CD14-positive monocyte (primary cell): ENCODE results near the gene EPN3. TPM values are rescaled to one million over a fixed set of nuclear protein-coding genes. Genes with fewer than 3 reads are reported as not detected.

Experiments
- DNase-seq, 3 donors: peaks; one replicate each; pipeline ENCODE4 v3.0.0-alpha.2; 2011 to 2022
- H2AFZ ChIP-seq: 2 replicates; pipeline ENCODE4 v1.6.0; 2012; ENCODE audit warnings: mild to moderate bottlenecking, low read depth, low read length, inconsistent platforms; ENCODE audit not compliant: insufficient read depth, poor library complexity, severe bottlenecking
- H3K27ac ChIP-seq, 2 donors: 1 replicate in 1 of 2; 2 replicates in 1 of 2; pipeline ENCODE4 v1.5.1; 2012 to 2013; ENCODE audit warnings: low read length in 2 of 2, control low read depth in 1 of 2, inconsistent platforms in 1 of 2, low read depth in 1 of 2, mild to moderate bottlenecking in 1 of 2
- H3K27me3 ChIP-seq, 2 donors: one replicate each; pipeline versions ENCODE4 v1.6.0 to v1.6.1; 2011 to 2013; ENCODE audit warnings: low read length in 2 of 2; ENCODE audit not compliant: control insufficient read depth in 2 of 2, insufficient read depth in 2 of 2
- H3K36me3 ChIP-seq, 2 donors: replicated peaks in 1 of 2; 1 replicate in 1 of 2; 2 replicates in 1 of 2; pipeline versions ENCODE4 v1.5.1 to v1.6.1; 2012 to 2013; ENCODE audit warnings: low read length in 2 of 2, control low read depth in 1 of 2, inconsistent platforms in 1 of 2, mild to moderate bottlenecking in 1 of 2; ENCODE audit not compliant: insufficient read depth in 2 of 2, control insufficient read depth in 1 of 2
- H3K4me1 ChIP-seq, 2 donors: 1 replicate in 1 of 2; 2 replicates in 1 of 2; pipeline versions ENCODE4 v1.5.1 to v1.6.1; 2012 to 2013; ENCODE audit warnings: low read length in 2 of 2, control low read depth in 1 of 2, inconsistent platforms in 1 of 2, mild to moderate bottlenecking in 1 of 2, moderate library complexity in 1 of 2; ENCODE audit not compliant: insufficient read depth in 2 of 2, control insufficient read depth in 1 of 2
- H3K4me2 ChIP-seq: replicated peaks from 2 replicates; pipeline ENCODE3; 2012; ENCODE audit warnings: low read length, moderate library complexity, mild to moderate bottlenecking; ENCODE audit not compliant: poor library complexity, severe bottlenecking; ENCODE audit errors: extremely low read depth
- H3K4me3 ChIP-seq, 3 experiments: fragments of 200-600 bp in 1 of 3; sonication (generic) in 1 of 3; replicated peaks in 1 of 3; 1 replicate in 2 of 3; 2 replicates in 1 of 3; pipeline ENCODE4 v1.5.1; 2011 to 2013; ENCODE audit warnings: low read length in 3 of 3, mild to moderate bottlenecking in 3 of 3, control low read depth in 2 of 3, low read depth in 2 of 3, inconsistent platforms in 1 of 3, moderate library complexity in 1 of 3
- H3K79me2 ChIP-seq: 2 replicates; pipeline ENCODE4 v1.6.0; 2012; ENCODE audit warnings: mild to moderate bottlenecking, control low read depth, inconsistent platforms, low read length, moderate library complexity; ENCODE audit not compliant: insufficient read depth
- H3K9ac ChIP-seq: 2 replicates; pipeline ENCODE4 v1.6.0; 2017; ENCODE audit warnings: low read length, mild to moderate bottlenecking; ENCODE audit not compliant: insufficient read depth, poor library complexity, severe bottlenecking
- H3K9me3 ChIP-seq, 2 donors: replicated peaks in 1 of 2; 1 replicate in 1 of 2; 2 replicates in 1 of 2; pipeline versions ENCODE4 v1.5.1 to v1.6.1; 2012 to 2013; ENCODE audit warnings: low read length in 2 of 2, control low read depth in 1 of 2; ENCODE audit not compliant: control insufficient read depth in 1 of 2, insufficient read depth in 1 of 2
- H4K20me1 ChIP-seq: 2 replicates; pipeline ENCODE4 v1.6.0; 2012; ENCODE audit warnings: mild to moderate bottlenecking, low read length, control low read depth, moderate library complexity; ENCODE audit not compliant: insufficient read depth
- H3K27ac Mint-ChIP-seq, 7 donors: one replicate each; pipeline ENCODE4 v1.8.0; 2020; ENCODE audit warnings: mild to moderate bottlenecking in 7 of 7, mixed read lengths in 7 of 7, moderate library complexity in 6 of 7, inconsistent platforms in 2 of 7
- H3K27me3 Mint-ChIP-seq, 3 donors: one replicate each; pipeline ENCODE4 v1.8.0; 2021 to 2022; ENCODE audit warnings: low read depth in 3 of 3, mild to moderate bottlenecking in 3 of 3, mixed read lengths in 3 of 3, moderate library complexity in 3 of 3, inconsistent platforms in 1 of 3
- H3K36me3 Mint-ChIP-seq, 2 donors: one replicate each; pipeline ENCODE4 v1.8.0; 2020; ENCODE audit warnings: mixed read lengths in 2 of 2, inconsistent platforms in 1 of 2, mild to moderate bottlenecking in 1 of 2
- H3K4me1 Mint-ChIP-seq: one replicate; pipeline ENCODE4 v1.8.0; 2020; ENCODE audit warnings: mild to moderate bottlenecking, mixed read lengths
- H3K4me3 Mint-ChIP-seq, 2 donors: one replicate each; pipeline ENCODE4 v1.8.0; 2020; ENCODE audit warnings: mild to moderate bottlenecking in 2 of 2, mixed read lengths in 2 of 2, moderate library complexity in 1 of 2
- H3K9me3 Mint-ChIP-seq, 7 donors: one replicate each; pipeline ENCODE4 v1.8.0; 2020 to 2022; ENCODE audit warnings: mixed read lengths in 7 of 7, mild to moderate bottlenecking in 6 of 7, moderate library complexity in 6 of 7, inconsistent platforms in 2 of 7
- CTCF ChIP-seq: fragments of 200-600 bp; IDR thresholded peaks from one replicate; pipeline ENCODE4 v1.8.0; 2022; ENCODE audit warnings: antibody characterized with exemption, mild to moderate bottlenecking
- WGBS: methylation state at CpG from one replicate; pipeline ENCODE4 v1.1.5; 2013; ENCODE audit warnings: missing lambda C conversion rate; ENCODE audit not compliant: insufficient coverage; 5-methylcytosine and 5-hydroxymethylcytosine counted together
- intact Hi-C, 2 donors: fragments of 100-400 bp; cut with micrococcal nuclease; formaldehyde crosslinking; loops; one replicate each; pipeline versions ENCODE4 v1.15.0 to v1.15.1; 2023
- polyA plus RNA-seq, 3 donors: library from polyadenylated mRNA; depleted of rRNA in 1 of 3; unstranded in 2 of 3; stranded (reverse) in 1 of 3; fragments of 300-500 nt in 2 of 3; fragments of >200 nt in 1 of 3; fragmentation: Illumina TruSeq in 2 of 3; gene quantifications; 1 replicate in 2 of 3; 2 replicates in 1 of 3; pipeline ENCODE4 v1.2.3, GENCODE V29; 2012 to 2021

Gene EPN3
- polyA plus RNA-seq, 3 donors, result not detected

GRCh38 chr17:50585346-50585745, 52.8 kb downstream of the EPN3 start:
- no peak for DNase-seq
- intact Hi-C loops, result no loop called here
- no peak overlapping the region for H3K4me2 ChIP-seq
- no peaks in the 10 kb centered on the region for H3K36me3 ChIP-seq
- no peak overlapping the region for H3K27ac ChIP-seq
- H3K27me3 ChIP-seq, result no peaks in the 10 kb centered on the region
- no peak for TF ChIP-seq CTCF
- H3K79me2 ChIP-seq, result no peaks in the 10 kb centered on the region
- Mint-ChIP-seq H3K4me3 (no peak overlapping the region), H3K36me3 (no peaks in the 10 kb centered on the region), H3K4me1 (no peaks in the 10 kb centered on the region), H3K27ac (no peak overlapping the region), H3K9me3 (peaks cover 0 to 1% (median 0%) of the 10 kb centered on the region in 7 donors), H3K27me3 (peaks cover 15 to 27% (median 20%) of the 10 kb centered on the region in 3 donors)
- no peaks in the 10 kb centered on the region for H4K20me1 ChIP-seq
- no peaks in the 10 kb centered on the region for H3K4me1 ChIP-seq
- no CpG with 5 or more reads among the region's 4 CpGs for WGBS
- H2AFZ ChIP-seq, result no peak overlapping the region
- H3K4me3 ChIP-seq, result no peak overlapping the region
- H3K9ac ChIP-seq, result no peak overlapping the region
- no peaks in the 10 kb centered on the region for H3K9me3 ChIP-seq

GRCh38 chr17:50585891-50586290, 53.4 kb downstream of the EPN3 start:
- Histone ChIP-seq H3K79me2 (no peaks in the 10 kb centered on the region), H4K20me1 (no peaks in the 10 kb centered on the region), H3K36me3 (no peaks in the 10 kb centered on the region), H3K4me2 (no peak overlapping the region), H3K4me3 (no peak overlapping the region), H3K27ac (no peak overlapping the region), H3K4me1 (no peaks in the 10 kb centered on the region), H2AFZ (no peak overlapping the region), H3K27me3 (no peaks in the 10 kb centered on the region), H3K9ac (no peak overlapping the region), H3K9me3 (no peaks in the 10 kb centered on the region)
- TF ChIP-seq CTCF, result no peak
- peak overlapping the region in 1 of 7 donors; percentile 48 for H3K27ac Mint-ChIP-seq
- H3K4me3 Mint-ChIP-seq, result no peak overlapping the region
- no peak for DNase-seq
- intact Hi-C loops, result no loop called here
- WGBS, result 91% methylated on average over 6 of the region's 8 CpGs
- H3K36me3 Mint-ChIP-seq, result no peaks in the 10 kb centered on the region
- peaks cover 17 to 23% (median 20%) of the 10 kb centered on the region in 3 donors for H3K27me3 Mint-ChIP-seq
- peaks cover 0 to 1% (median 0%) of the 10 kb centered on the region in 7 donors for H3K9me3 Mint-ChIP-seq
- H3K4me1 Mint-ChIP-seq, result no peaks in the 10 kb centered on the region
